Glutamatergic neuron (in vitro differentiated cells): ENCODE data around the gene SLC24A3. TPM values are rescaled to one million over a fixed set of nuclear protein-coding genes. Genes with fewer than 3 reads are reported as not detected.

ENCODE experiments used
- DNase-seq: peaks from one replicate; pipeline ENCODE4 v3.0.0; 2022
- H3K27ac Mint-ChIP-seq: one replicate; pipeline ENCODE4 v1.8.0; 2020; ENCODE audit warnings: mild to moderate bottlenecking, mixed read lengths, inconsistent platforms; ENCODE audit not compliant: unreplicated experiment
- H3K27me3 Mint-ChIP-seq: one replicate; pipeline ENCODE4 v1.8.0; 2020; ENCODE audit warnings: mild to moderate bottlenecking, moderate library complexity, mixed read lengths, inconsistent platforms; ENCODE audit not compliant: unreplicated experiment
- H3K36me3 Mint-ChIP-seq: one replicate; pipeline ENCODE4 v1.8.0; 2020; ENCODE audit warnings: mild to moderate bottlenecking, mixed read lengths, inconsistent platforms; ENCODE audit not compliant: unreplicated experiment
- H3K4me1 Mint-ChIP-seq: one replicate; pipeline ENCODE4 v1.8.0; 2020; ENCODE audit warnings: mild to moderate bottlenecking, low read depth, mixed read lengths, inconsistent platforms; ENCODE audit not compliant: unreplicated experiment
- H3K4me3 Mint-ChIP-seq: one replicate; pipeline ENCODE4 v1.8.0; 2020; ENCODE audit warnings: mild to moderate bottlenecking, mixed read lengths, inconsistent platforms; ENCODE audit not compliant: unreplicated experiment
- H3K9me3 Mint-ChIP-seq: one replicate; pipeline ENCODE4 v1.8.0; 2020; ENCODE audit warnings: mild to moderate bottlenecking, moderate library complexity, mixed read lengths, inconsistent platforms; ENCODE audit not compliant: unreplicated experiment
- total RNA-seq: library from RNA; stranded (reverse); fragmentation: NEBNext Ultra II Directional; extraction: Animal tissue kit (Norgen Biotek cat#: 25700); gene quantifications from one replicate; pipeline ENCODE4 v1.2.1, GENCODE V29; 2021; ENCODE audit not compliant: unreplicated experiment
- TF ChIP-seq, protein P1 (sequence below): fragments of 200-600 bp; sonication (generic); IDR thresholded peaks from one replicate; pipeline ENCODE4 v1.5.0; 2021; ENCODE audit not compliant: partially characterized antibody, unreplicated experiment

Gene SLC24A3
- total RNA-seq, 1 donor from 2014 or later = 9.7 TPM

DNA sequence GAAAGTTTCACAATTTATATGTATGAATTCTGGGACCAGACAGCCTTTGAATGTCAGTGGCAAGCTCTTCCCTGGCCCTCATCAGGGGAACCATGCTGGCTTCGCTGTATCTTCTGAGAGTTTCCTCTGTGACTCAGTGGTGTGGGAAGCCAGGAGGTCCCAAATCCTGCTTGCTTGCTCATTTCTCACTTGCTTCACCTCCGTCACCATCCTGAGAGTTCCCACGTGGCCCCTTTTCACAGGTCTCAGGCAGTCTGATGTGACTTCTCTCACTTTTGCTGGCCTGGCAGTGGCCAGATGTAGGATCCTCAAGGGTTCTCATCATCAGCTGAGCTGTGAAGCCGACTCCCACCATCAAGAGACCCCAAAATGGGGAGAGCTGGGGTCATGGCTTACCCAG is 517.2 kb downstream of the SLC24A3 start:
- no peak for DNase-seq
- H3K4me1 Mint-ChIP-seq = peaks cover 13% of the 10 kb centered on the region
- no peaks in the 10 kb centered on the region for H3K36me3 Mint-ChIP-seq
- TF ChIP-seq, protein P1, sequence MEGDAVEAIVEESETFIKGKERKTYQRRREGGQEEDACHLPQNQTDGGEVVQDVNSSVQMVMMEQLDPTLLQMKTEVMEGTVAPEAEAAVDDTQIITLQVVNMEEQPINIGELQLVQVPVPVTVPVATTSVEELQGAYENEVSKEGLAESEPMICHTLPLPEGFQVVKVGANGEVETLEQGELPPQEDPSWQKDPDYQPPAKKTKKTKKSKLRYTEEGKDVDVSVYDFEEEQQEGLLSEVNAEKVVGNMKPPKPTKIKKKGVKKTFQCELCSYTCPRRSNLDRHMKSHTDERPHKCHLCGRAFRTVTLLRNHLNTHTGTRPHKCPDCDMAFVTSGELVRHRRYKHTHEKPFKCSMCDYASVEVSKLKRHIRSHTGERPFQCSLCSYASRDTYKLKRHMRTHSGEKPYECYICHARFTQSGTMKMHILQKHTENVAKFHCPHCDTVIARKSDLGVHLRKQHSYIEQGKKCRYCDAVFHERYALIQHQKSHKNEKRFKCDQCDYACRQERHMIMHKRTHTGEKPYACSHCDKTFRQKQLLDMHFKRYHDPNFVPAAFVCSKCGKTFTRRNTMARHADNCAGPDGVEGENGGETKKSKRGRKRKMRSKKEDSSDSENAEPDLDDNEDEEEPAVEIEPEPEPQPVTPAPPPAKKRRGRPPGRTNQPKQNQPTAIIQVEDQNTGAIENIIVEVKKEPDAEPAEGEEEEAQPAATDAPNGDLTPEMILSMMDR = no peak
- no peaks in the 10 kb centered on the region for H3K9me3 Mint-ChIP-seq
- no peak overlapping the region for H3K27ac Mint-ChIP-seq
- no peak overlapping the region for H3K4me3 Mint-ChIP-seq
- peaks cover 2% of the 10 kb centered on the region for H3K27me3 Mint-ChIP-seq

DNA sequence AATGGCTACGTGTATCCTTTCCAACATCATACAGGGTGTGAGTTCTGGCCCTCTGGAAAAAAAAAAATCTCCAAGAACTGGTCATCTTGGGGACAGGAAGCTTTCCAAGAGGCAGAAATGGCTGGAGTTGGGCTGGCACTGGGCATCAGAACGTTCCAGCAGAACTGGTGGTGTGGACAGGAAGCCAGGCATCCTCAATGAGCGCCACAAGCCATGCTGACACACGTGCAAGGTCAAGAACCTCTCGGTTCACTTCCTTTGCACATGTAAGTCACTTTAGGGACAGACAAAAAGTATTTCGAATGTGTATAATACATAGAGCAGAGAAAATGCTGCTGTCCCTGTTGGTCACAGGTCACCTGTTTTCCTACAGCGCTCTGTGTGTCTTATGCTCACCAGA is 518.3 kb downstream of the SLC24A3 start:
- H3K4me1 Mint-ChIP-seq = peaks cover 22% of the 10 kb centered on the region
- no peaks in the 10 kb centered on the region for H3K9me3 Mint-ChIP-seq
- TF ChIP-seq, protein P1 = no peak
- peaks cover 3% of the 10 kb centered on the region for H3K27me3 Mint-ChIP-seq
- DNase-seq = no peak
- H3K27ac Mint-ChIP-seq = no peak overlapping the region
- H3K4me3 Mint-ChIP-seq = no peak overlapping the region
- no peaks in the 10 kb centered on the region for H3K36me3 Mint-ChIP-seq

DNA sequence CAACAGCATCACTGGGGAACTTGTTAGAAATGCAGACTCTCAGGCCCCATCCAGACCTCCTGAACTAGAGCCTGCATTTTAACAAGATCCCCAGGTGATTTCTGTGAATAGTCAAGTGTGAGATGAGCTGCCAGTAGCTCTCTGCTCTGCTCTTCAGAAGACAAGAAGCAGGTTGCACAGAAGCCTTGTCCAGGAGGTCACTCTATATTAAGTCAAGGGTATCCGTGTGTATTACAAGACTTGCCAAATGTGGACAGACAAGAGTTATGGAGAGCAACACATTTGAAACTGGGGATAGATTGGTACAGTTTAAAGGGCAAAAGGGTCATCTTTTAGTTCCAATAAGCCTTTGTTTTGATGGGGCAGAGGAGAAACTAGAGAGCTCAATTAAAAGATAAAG is 522.4 kb downstream of the SLC24A3 start:
- peak overlapping the region; percentile 58 for H3K4me3 Mint-ChIP-seq
- no peaks in the 10 kb centered on the region for H3K36me3 Mint-ChIP-seq
- peaks cover 5% of the 10 kb centered on the region for H3K27me3 Mint-ChIP-seq
- H3K27ac Mint-ChIP-seq = peak overlapping the region; percentile 97
- H3K4me1 Mint-ChIP-seq = peaks cover 34% of the 10 kb centered on the region
- peaks cover 3% of the 10 kb centered on the region for H3K9me3 Mint-ChIP-seq
- DNase-seq = no peak
- TF ChIP-seq, protein P1 = no peak

DNA sequence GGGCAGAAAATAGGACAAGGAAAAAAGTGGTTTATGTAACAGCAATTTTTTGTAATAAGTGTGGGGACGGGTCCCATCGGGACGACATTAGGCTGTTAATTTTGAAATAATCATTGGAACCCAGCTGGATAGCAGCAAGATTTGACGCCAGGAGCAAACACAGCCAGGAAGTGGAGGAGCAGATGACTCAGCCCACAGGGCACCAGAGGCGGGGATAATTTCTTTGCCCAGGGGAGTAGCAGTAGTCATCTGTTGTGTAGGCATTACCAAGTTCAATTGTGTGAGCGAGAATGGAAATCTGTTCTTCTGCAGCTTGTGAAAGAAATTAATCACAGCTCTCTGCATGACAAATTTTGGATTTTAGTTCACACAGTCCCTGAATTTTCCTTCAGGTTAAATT is 523.0 kb downstream of the SLC24A3 start:
- Mint-ChIP-seq H3K9me3 (peaks cover 3% of the 10 kb centered on the region), H3K4me1 (peaks cover 39% of the 10 kb centered on the region), H3K4me3 (peak overlapping the region; percentile 62), H3K27me3 (peaks cover 5% of the 10 kb centered on the region), H3K36me3 (no peaks in the 10 kb centered on the region), H3K27ac (peak overlapping the region; percentile 97)
- TF ChIP-seq, protein P1 = no peak
- peak; percentile 72 for DNase-seq

DNA sequence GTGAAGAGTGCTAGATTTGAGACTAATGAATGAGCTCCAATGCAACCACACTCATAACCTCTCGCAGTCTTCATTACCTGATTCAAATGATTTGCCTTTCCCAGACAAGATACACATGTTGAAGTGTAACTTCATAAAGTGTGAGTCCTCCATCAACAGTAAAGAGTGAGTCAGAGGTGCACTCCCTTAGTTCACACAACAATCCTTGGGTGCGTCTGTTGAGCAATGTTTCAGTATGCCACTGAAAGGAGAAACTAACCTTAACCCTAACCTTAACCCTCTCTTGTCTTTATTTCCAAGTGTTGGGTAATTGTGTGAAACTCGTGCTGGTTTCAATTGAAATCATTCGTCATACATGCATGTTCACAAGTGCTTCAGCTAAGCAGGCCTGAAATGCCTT is 524.6 kb downstream of the SLC24A3 start:
- H3K4me1 Mint-ChIP-seq = peaks cover 47% of the 10 kb centered on the region
- peak overlapping the region; percentile 97 for H3K27ac Mint-ChIP-seq
- no peaks in the 10 kb centered on the region for H3K36me3 Mint-ChIP-seq
- peaks cover 7% of the 10 kb centered on the region for H3K27me3 Mint-ChIP-seq
- peaks cover 3% of the 10 kb centered on the region for H3K9me3 Mint-ChIP-seq
- TF ChIP-seq, protein P1 = no peak
- H3K4me3 Mint-ChIP-seq = no peak overlapping the region
- no peak for DNase-seq
